K562 (cell line): ENCODE data around the gene SCG5. TPM values are rescaled to one million over a fixed set of nuclear protein-coding genes. Genes with fewer than 3 reads are reported as not detected.

Experiments
- CBX1 ChIP-seq: sonication (generic); IDR thresholded peaks from 2 replicates; pipeline ENCODE4 v1.6.1; 2016; ENCODE audit warnings: antibody characterized with exemption, low read depth, mild to moderate bottlenecking
- CTBP1 ChIP-seq: fragments of 450-650 bp; IDR thresholded peaks from 2 replicates; pipeline ENCODE4 v1.6.1; 2016; ENCODE audit warnings: borderline replicate concordance
- ESRRB ChIP-seq: fragments of 250-450 bp; sonication (Bioruptor Pico); IDR thresholded peaks from 2 replicates; pipeline ENCODE4 v1.5.0; 2020; ENCODE audit warnings: mild to moderate bottlenecking, moderate library complexity, borderline replicate concordance
- GTF2A2 ChIP-seq: IDR thresholded peaks from 2 replicates; pipeline ENCODE4 v1.6.1; 2016; ENCODE audit warnings: mild to moderate bottlenecking, missing genetic modification characterization, missing compliant biosample characterization
- RAD51 ChIP-seq: fragments of 450-650 bp; IDR thresholded peaks from 2 replicates; pipeline ENCODE4 v1.7.1; 2016; ENCODE audit warnings: low read depth, mild to moderate bottlenecking, borderline replicate concordance
- REST ChIP-seq, 2 experiments: fragments of 450-650 bp; formaldehyde crosslinking in 1 of 2; IDR thresholded peaks; 2 replicates each; pipeline versions ENCODE4 v1.4.0 to v1.6.1; 2014 to 2020; ENCODE audit warnings: mild to moderate bottlenecking in 2 of 2, borderline replicate concordance in 1 of 2, low read depth in 1 of 2
- RNF2 ChIP-seq: sonication (generic); IDR thresholded peaks from 2 replicates; pipeline ENCODE4 v1.6.1; 2016
- SUPT5H ChIP-seq: fragments of 450-650 bp; IDR thresholded peaks from 2 replicates; pipeline ENCODE4 v1.6.1; 2016
- THRAP3 ChIP-seq: fragments of 450-650 bp; IDR thresholded peaks from 2 replicates; pipeline ENCODE4 v1.6.1; 2016; ENCODE audit warnings: mild to moderate bottlenecking, inconsistent platforms, borderline replicate concordance
- YY1 ChIP-seq, 3 experiments: IDR thresholded peaks; 2 replicates each; pipeline ENCODE4 v1.6.1; 2011; ENCODE audit warnings: low read length in 2 of 3, mild to moderate bottlenecking in 2 of 3, moderate library complexity in 2 of 3, borderline replicate concordance in 1 of 3, control low read depth in 1 of 3, low read depth in 1 of 3; ENCODE audit not compliant: insufficient read depth in 3 of 3, insufficient replicate concordance in 2 of 3, control insufficient read depth in 1 of 3, insufficient read length in 1 of 3; ENCODE audit errors: extremely low read depth in 1 of 3
- ZNF239 ChIP-seq: fragments of 250-450 bp; sonication (Bioruptor Pico); IDR thresholded peaks from 2 replicates; pipeline ENCODE4 v1.4.0; 2020; ENCODE audit warnings: mild to moderate bottlenecking
- ZNF407 ChIP-seq: fragments of 450-650 bp; IDR thresholded peaks from 2 replicates; pipeline ENCODE4 v1.6.1; 2016; ENCODE audit warnings: low read depth
- polyA plus RNA-seq, 8 experiments: library from polyadenylated mRNA; depleted of rRNA in 4 of 8; stranded (reverse) in 5 of 8; unstranded in 3 of 8; fragments of >200 nt; fragmentation: Nextera tagmentation in 2 of 8; fragmentation: Illumina TruSeq in 1 of 8; extraction: Ambion mirVana in 2 of 8; extraction: Trizol in 1 of 8; gene quantifications; 2 replicates each; pipeline versions ENCODE4 v1.2.1 to v1.2.3, GENCODE V29; 2011 to 2014; ENCODE audit warnings: inconsistent platforms in 1 of 8, missing spikeins in 1 of 8
- total RNA-seq, 7 experiments: library from RNA; depleted of rRNA in 6 of 7; stranded (reverse); fragments of >200 nt in 6 of 7; fragmentation: Illumina TruSeq in 2 of 7; extraction: Trizol in 2 of 7; gene quantifications; 2 replicates each; pipeline versions ENCODE4 v1.2.1 to v1.2.3, GENCODE V29; 2011 to 2021; ENCODE audit warnings: low replicate concordance in 1 of 7

Gene SCG5
- total and polyA plus RNA-seq, 9 of the 15 experiments (the other 6 are each of a cell fraction or from before 2014, with no cell fraction given) = 0.06 to 0.76 (median 0.28) TPM; not detected in 2

- TF ChIP-seq REST (IDR thresholded peaks at IDR 0.05; ENCODE audit: borderline replicate concordance) (no peak), REST (CRISPR knock-in tag; IDR thresholded peaks at IDR 0.05; ENCODE audit: low read depth) (no peak), CBX1 (no peak), ZNF239 (CRISPR knock-in tag) (no peak), THRAP3 (0 out of 2 replicates have a peak, but pooled peaks have one; percentile 84), CTBP1 (peak; percentile 80), YY1 (IDR thresholded peaks at IDR 0.05; ENCODE audit: borderline replicate concordance in 1 of 3, control insufficient read depth in 1 of 3, extremely low read depth in 1 of 3, insufficient read depth in 3 of 3, insufficient read length in 1 of 3, insufficient replicate concordance in 2 of 3, low read depth in 1 of 3, low read length in 2 of 3) (no peak), RAD51 (no peak), RNF2 (no peak), ZNF407 (no peak), SUPT5H (peak; percentile 85), ESRRB (CRISPR knock-in tag) (peak; percentile 20; the same call in 1 of the 2 replicates), GTF2A2 (tag) (no peak)
Measured at GRCh38 chr15:32641517-32642059, at the start of gene SCG5 (continued).
